ENCODE data around the gene HLCS. TPM values are rescaled to one million over a fixed set of nuclear protein-coding genes. Genes with fewer than 3 reads are reported as not detected.

Gene HLCS
- total and polyA plus RNA-seq, 10 of the 15 experiments (the other 5 are each of a cell fraction or from before 2014, with no cell fraction given) = 1.5 to 12.7 (median 9.6) TPM

- Histone ChIP-seq H3K4me2 (ENCODE audit: control insufficient read depth, insufficient read depth) (no peak overlapping the region), H3K36me3 (ENCODE audit: control insufficient read depth in 2 of 2, insufficient read depth in 2 of 2, low read length in 1 of 2) (no peaks in the 10 kb centered on the region), H3K4me3 (no peak overlapping the region), H4K20me1 (ENCODE audit: control insufficient read depth, insufficient read depth) (no peaks in the 10 kb centered on the region), H3K9ac (ENCODE audit: control insufficient read depth, insufficient read depth, low read length) (no peak overlapping the region), H3K79me2 (ENCODE audit: control insufficient read depth, insufficient read depth, low read length) (no peaks in the 10 kb centered on the region), H3K27ac (ENCODE audit: control insufficient read depth, insufficient read depth) (no peak overlapping the region), H3K27me3 (replicated peaks in 1 of 2; ENCODE audit: control insufficient read depth in 2 of 2, insufficient read depth in 2 of 2, low read length in 1 of 2) (no peaks in the 10 kb centered on the region), H3K4me1 (ENCODE audit: control insufficient read depth, insufficient read depth, low read length) (no peaks in the 10 kb centered on the region), H2AFZ (ENCODE audit: control insufficient read depth, low read depth, low read length) (no peak overlapping the region), H3K9me3 (replicated peaks; ENCODE audit: control insufficient read depth, insufficient read depth, low read length) (no peaks in the 10 kb centered on the region; the same call in 2 of the 3 replicates)
- ChIA-PET SMC1A (ENCODE audit: uncharacterized antibody, unreplicated experiment) (no interaction called here), CTCF (interaction anchor here (1.1 kb wide), 1 partner anchor 48 kb away, joined by 3 read pairs; no protein-coding TSS in a partner anchor), RAD21 (ENCODE audit: unreplicated experiment) (no interaction called here), POLR2A (no interaction called here)
- ATAC-seq (no peak), FAIRE-seq (no peak), DNase-seq (ENCODE audit: low read depth, low spot score) (no peak)
- in situ Hi-C loops (cut with MboI) = no loop called here
- intact Hi-C loops (cut with micrococcal nuclease; ENCODE audit: unreplicated experiment) = no loop called here
- BruUV-seq (replicated peaks) = no TSS peak
- no peak for TF ChIP-seq CBX3 (IDR thresholded peaks at IDR 0.05; ENCODE audit: borderline replicate concordance, low read depth)
- TF ChIP-seq RBBP5 (conservative IDR thresholded peaks at IDR 0.05) = no peak
- no peak for TF ChIP-seq CTCF (IDR thresholded peaks at IDR 0.05 in 2 of 3, conservative IDR thresholded peaks at IDR 0.05 in 1 of 3; ENCODE audit: control insufficient read depth in 2 of 3, extremely low read depth in 1 of 3, insufficient read depth in 1 of 3, low read depth in 3 of 3, low read length in 3 of 3)
- TF ChIP-seq TCF3 (IDR thresholded peaks at IDR 0.05; ENCODE audit: borderline replicate concordance, insufficient read depth, low read depth, low read length) = no peak
- no peak for TF ChIP-seq BCL3 (IDR thresholded peaks at IDR 0.05; ENCODE audit: borderline replicate concordance, insufficient read depth, low read depth, low read length, poor library complexity, severe bottlenecking)
- no peak for TF ChIP-seq E2F8 (IDR thresholded peaks at IDR 0.05; ENCODE audit: low read depth, partially characterized antibody)
- no peak for TF ChIP-seq HDAC2 (IDR thresholded peaks at IDR 0.05)
- no peak for TF ChIP-seq SUZ12 (IDR thresholded peaks at IDR 0.05; ENCODE audit: unreplicated experiment)
- TF ChIP-seq NR2F1 (conservative IDR thresholded peaks at IDR 0.05) = no peak
- TF ChIP-seq POLR2AphosphoS2 (IDR thresholded peaks at IDR 0.05; ENCODE audit: low read depth, low read length) = no peak
- TF ChIP-seq RB1 (IDR thresholded peaks at IDR 0.05; ENCODE audit: borderline replicate concordance) = no peak
- WGBS (ENCODE audit: insufficient coverage, insufficient replicate concordance, low lambda C conversion rate, missing lambda C conversion rate) = 66% methylated on average over 4 of the region's 4 CpGs
These were observed 165.7 kb downstream of the HLCS start for GRCh38 chr21:36800734-36801133.

Data from GM12878 (cell line).